GM23338 (cell line): ENCODE data around the gene PFN1. TPM values are rescaled to one million over a fixed set of nuclear protein-coding genes. Genes with fewer than 3 reads are reported as not detected.

Experiments used
- ATAC-seq: fragments of 200-7000 bp; cut with Tn5 transposase; 3 replicates; pipeline ENCODE4 v1.9.1; 2020
- DNase-seq: peaks from one replicate; pipeline ENCODE4 v3.0.0-alpha.2; 2015; ENCODE audit warnings: low spot score
- H2AFZ ChIP-seq: fragments of 200-600 bp; sonication (generic); 2 replicates; pipeline ENCODE4 v1.8.0; 2016; ENCODE audit warnings: antibody characterized with exemption, mild to moderate bottlenecking, moderate library complexity
- H3F3A ChIP-seq: fragments of 200-600 bp; sonication (generic); replicated peaks from 2 replicates; pipeline ENCODE4 v1.8.0; 2017; ENCODE audit warnings: antibody characterized with exemption, mixed run types, low read depth
- H3K27ac ChIP-seq: fragments of 200-600 bp; sonication (generic); 2 replicates; pipeline ENCODE4 v1.6.1; 2016; ENCODE audit warnings: low read depth
- H3K27me3 ChIP-seq: fragments of 200-600 bp; sonication (generic); 2 replicates; pipeline ENCODE4 v1.8.0; 2016; ENCODE audit warnings: mild to moderate bottlenecking, mixed run types, moderate library complexity; ENCODE audit not compliant: insufficient read depth
- H3K36me3 ChIP-seq: fragments of 200-600 bp; sonication (generic); 2 replicates; pipeline ENCODE4 v1.8.0; 2016; ENCODE audit warnings: mild to moderate bottlenecking; ENCODE audit not compliant: insufficient read depth
- H3K4me1 ChIP-seq: fragments of 200-600 bp; sonication (generic); 2 replicates; pipeline ENCODE4 v1.8.0; 2016; ENCODE audit warnings: mild to moderate bottlenecking, moderate library complexity; ENCODE audit not compliant: insufficient read depth
- H3K4me2 ChIP-seq: fragments of 200-600 bp; sonication (generic); 2 replicates; pipeline ENCODE4 v1.7.1; 2017; ENCODE audit warnings: mixed run types
- H3K4me3 ChIP-seq: fragments of 200-600 bp; sonication (generic); 2 replicates; pipeline ENCODE4 v1.6.1; 2016; ENCODE audit warnings: mixed run types
- H3K79me2 ChIP-seq: fragments of 200-600 bp; sonication (generic); replicated peaks from 2 replicates; pipeline ENCODE4 v1.8.0; 2017; ENCODE audit warnings: mild to moderate bottlenecking; ENCODE audit not compliant: insufficient read depth
- H3K9me2 ChIP-seq: fragments of 200-600 bp; sonication (generic); 2 replicates; pipeline ENCODE4 v1.8.0; 2017; ENCODE audit not compliant: insufficient read depth
- H4K20me1 ChIP-seq: fragments of 200-600 bp; sonication (generic); replicated peaks from 2 replicates; pipeline ENCODE4 v1.8.0; 2017; ENCODE audit warnings: mild to moderate bottlenecking; ENCODE audit not compliant: insufficient read depth
- H3K27ac Mint-ChIP-seq: 2 replicates; pipeline ENCODE4 v1.8.0; 2020; ENCODE audit warnings: inconsistent platforms, mild to moderate bottlenecking, moderate library complexity, mixed read lengths
- H3K27me3 Mint-ChIP-seq: 3 replicates; pipeline ENCODE4 v1.8.0; 2022; ENCODE audit warnings: low read depth, mild to moderate bottlenecking, moderate library complexity, mixed read lengths, inconsistent platforms; ENCODE audit not compliant: insufficient read depth, poor library complexity
- H3K36me3 Mint-ChIP-seq: 3 replicates; pipeline ENCODE4 v1.8.0; 2021; ENCODE audit warnings: low read depth, mild to moderate bottlenecking, inconsistent platforms, moderate library complexity, mixed read lengths
- H3K4me1 Mint-ChIP-seq: 3 replicates; pipeline ENCODE4 v1.8.0; 2020; ENCODE audit warnings: mild to moderate bottlenecking, inconsistent platforms, mixed read lengths
- H3K4me3 Mint-ChIP-seq: 3 replicates; pipeline ENCODE4 v1.8.0; 2021; ENCODE audit warnings: moderate library complexity, mild to moderate bottlenecking, inconsistent platforms, mixed read lengths
- H3K9me3 Mint-ChIP-seq: 3 replicates; pipeline ENCODE4 v1.8.0; 2020; ENCODE audit warnings: moderate library complexity, mild to moderate bottlenecking, inconsistent platforms, mixed read lengths
- CTCF ChIP-seq, 2 experiments: fragments of 200-600 bp in 1 of 2; sonication (generic) in 1 of 2; conservative IDR thresholded peaks; 2 replicates each; pipeline versions ENCODE4 v1.5.1 to v1.6.1; 2016 to 2017; ENCODE audit warnings: antibody characterized with exemption in 2 of 2, low read depth in 2 of 2, mild to moderate bottlenecking in 2 of 2, moderate library complexity in 1 of 2
- EZH2 ChIP-seq: fragments of 200-600 bp; sonication (generic); IDR thresholded peaks from one replicate; pipeline ENCODE4 v1.8.0; 2017; ENCODE audit warnings: antibody characterized with exemption, mild to moderate bottlenecking, low read depth; ENCODE audit not compliant: unreplicated experiment
- EZH2phosphoT487 ChIP-seq: fragments of 200-600 bp; sonication (generic); IDR thresholded peaks from one replicate; pipeline ENCODE4 v1.8.1; 2018; ENCODE audit warnings: antibody characterized with exemption; ENCODE audit not compliant: unreplicated experiment
- JUNB ChIP-seq: IDR thresholded peaks from one replicate; pipeline ENCODE4 v1.6.1; 2016; ENCODE audit warnings: antibody characterized with exemption; ENCODE audit not compliant: unreplicated experiment
- NANOG ChIP-seq: IDR thresholded peaks from 2 replicates; pipeline ENCODE4 v1.6.1; 2016; ENCODE audit warnings: antibody characterized with exemption, borderline replicate concordance
- POLR2AphosphoS5 ChIP-seq: IDR thresholded peaks from 2 replicates; pipeline ENCODE4 v1.6.1; 2016; ENCODE audit warnings: antibody characterized with exemption, low read depth
- STAT1 ChIP-seq: IDR thresholded peaks from one replicate; pipeline ENCODE4 v1.6.1; 2016; ENCODE audit warnings: antibody characterized with exemption; ENCODE audit not compliant: unreplicated experiment
- ZNF114 ChIP-seq: fragments of 250-450 bp; sonication (Bioruptor Pico); IDR thresholded peaks from 2 replicates; pipeline ENCODE4 v1.5.0; 2020; ENCODE audit warnings: mild to moderate bottlenecking, moderate library complexity
- ZNF331 ChIP-seq: fragments of 250-450 bp; sonication (Bioruptor Pico); IDR thresholded peaks from 2 replicates; pipeline ENCODE4 v1.5.0; 2020; ENCODE audit warnings: low read depth, mild to moderate bottlenecking, moderate library complexity
- polyA plus RNA-seq: library from polyadenylated mRNA; unstranded; fragments of >200 nt; fragmentation: Nextera tagmentation; extraction: Ambion mirVana; gene quantifications from 2 replicates; pipeline ENCODE4 v1.2.1, GENCODE V29; 2016
- total RNA-seq: library from RNA; depleted of rRNA; stranded (reverse); fragments of >200 nt; shearing (Covaris generic); gene quantifications from 2 replicates; pipeline ENCODE4 v1.2.3, GENCODE V29; 2014
- TF ChIP-seq, protein P1 (sequence below): IDR thresholded peaks from 2 replicates; pipeline ENCODE4 v1.6.1; 2016; ENCODE audit warnings: antibody characterized with exemption

Gene PFN1
- total and polyA plus RNA-seq, 2 experiments from 2014 or later = 2,002 to 3,709 TPM

GRCh38 chr17:4950746-4951204 lies 2.4 kb upstream of the PFN1 start, which contains the start of gene ENO3:
Gene ENO3, plus strand, starts transcription at chr17:4951119. Its CDS starts 711 bp downstream, at chr17:4951830.
- H3K27ac Mint-ChIP-seq = peak within 1 kb of the TSS; percentile 95
- Histone ChIP-seq H3K27ac (peak within 1 kb of the TSS; percentile 96), H3K4me3 (peak within 1 kb of the TSS; percentile 96), H3K9me2 (no peaks in the 10 kb centered on the region), H3K79me2 (peaks cover 25% of the 10 kb centered on the region), H4K20me1 (peaks cover 10% of the 10 kb centered on the region), H3K4me1 (peaks cover 27% of the 10 kb centered on the region), H3K4me2 (peak within 1 kb of the TSS; percentile 96), H3F3A (peaks cover 16% of the 10 kb centered on the region), H2AFZ (peak within 1 kb of the TSS; percentile 5; the same call in 1 of the 2 replicates), H3K27me3 (no peaks in the 10 kb centered on the region), H3K36me3 (peaks cover 9% of the 10 kb centered on the region)
- peak; percentile 2 for ATAC-seq
- peaks cover 23% of the 10 kb centered on the region for H3K36me3 Mint-ChIP-seq
- peaks cover 21% of the 10 kb centered on the region for H3K27me3 Mint-ChIP-seq
- DNase-seq = peak; percentile 60
- TF ChIP-seq POLR2AphosphoS5 (peak; percentile 19; the same call in 1 of the 2 replicates), JUNB (no peak)
- no peaks in the 10 kb centered on the region; the same call in 2 of the 3 replicates for H3K9me3 Mint-ChIP-seq
- H3K4me3 Mint-ChIP-seq = peak within 1 kb of the TSS; percentile 88
- peaks cover 33% of the 10 kb centered on the region for H3K4me1 Mint-ChIP-seq

DNA sequence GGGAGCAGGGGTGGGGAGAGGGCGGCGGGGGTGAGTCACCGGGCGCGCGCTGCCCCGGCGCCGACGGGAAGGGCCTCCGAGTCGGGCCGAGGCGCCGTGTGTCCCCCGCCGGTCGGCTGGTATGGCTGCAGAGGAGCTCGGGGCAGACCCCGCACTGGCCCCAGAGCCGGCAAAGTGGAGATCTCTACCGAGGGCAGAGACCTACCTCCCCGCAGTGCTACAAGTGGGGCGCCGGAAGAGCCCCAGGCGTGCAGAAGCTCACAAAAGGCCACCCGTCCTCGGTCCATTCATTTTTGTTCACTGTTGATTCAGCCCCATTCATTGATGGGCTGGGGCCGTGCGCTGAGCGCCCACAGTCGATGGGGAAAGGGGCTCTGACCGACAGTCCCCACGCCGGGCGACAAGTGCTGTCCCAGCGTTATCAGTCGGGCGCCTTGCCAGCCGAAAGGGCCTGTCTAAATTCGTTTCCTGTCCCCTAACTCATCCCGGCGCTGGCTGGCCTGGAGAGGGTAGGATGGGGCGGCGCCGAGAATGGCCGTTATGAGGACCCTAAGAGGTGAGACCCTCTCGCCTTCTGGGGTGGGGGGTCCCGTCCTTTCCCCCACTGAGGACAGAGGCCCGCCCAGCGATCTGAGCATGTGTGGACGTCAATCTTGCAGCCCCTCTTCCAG lies 1.9 kb upstream of the PFN1 start:
- peak overlapping the region; percentile 96 for H3K27ac ChIP-seq
- no peaks in the 10 kb centered on the region for H3K27me3 ChIP-seq
- Mint-ChIP-seq H3K9me3 (no peaks in the 10 kb centered on the region; the same call in 2 of the 3 replicates), H3K4me3 (peak overlapping the region; percentile 88), H3K27me3 (peaks cover 27% of the 10 kb centered on the region), H3K4me1 (peaks cover 38% of the 10 kb centered on the region), H3K36me3 (peaks cover 27% of the 10 kb centered on the region), H3K27ac (peak overlapping the region; percentile 95)
- peaks cover 22% of the 10 kb centered on the region for H3F3A ChIP-seq
- H3K9me2 ChIP-seq = no peaks in the 10 kb centered on the region
- TF ChIP-seq EZH2 = no peak
- peak; percentile 18; the same call in 1 of the 2 replicates for TF ChIP-seq POLR2AphosphoS5
- H3K4me2 ChIP-seq = peak overlapping the region; percentile 96
- H3K79me2 ChIP-seq = peaks cover 30% of the 10 kb centered on the region
- H3K4me3 ChIP-seq = peak overlapping the region; percentile 96
- peaks cover 32% of the 10 kb centered on the region for H3K4me1 ChIP-seq
- ATAC-seq (peak; percentile 18), DNase-seq (peak; percentile 68)
- peaks cover 15% of the 10 kb centered on the region for H3K36me3 ChIP-seq
- H4K20me1 ChIP-seq = peaks cover 15% of the 10 kb centered on the region
- H2AFZ ChIP-seq = peak overlapping the region; percentile 5; the same call in 1 of the 2 replicates

GRCh38 chr17:4949321-4950074 lies 1.2 kb upstream of the PFN1 start:
- peaks cover 34% of the 10 kb centered on the region for H3K27me3 Mint-ChIP-seq
- H3F3A ChIP-seq = peaks cover 29% of the 10 kb centered on the region
- peaks cover 44% of the 10 kb centered on the region for H3K4me1 Mint-ChIP-seq
- H3K36me3 Mint-ChIP-seq = peaks cover 34% of the 10 kb centered on the region
- peaks cover 16% of the 10 kb centered on the region for H3K36me3 ChIP-seq
- peak overlapping the region; percentile 76 for H3K4me3 Mint-ChIP-seq
- H3K4me3 ChIP-seq = peak overlapping the region; percentile 96
- H3K9me2 ChIP-seq = no peaks in the 10 kb centered on the region
- H3K4me1 ChIP-seq = peaks cover 39% of the 10 kb centered on the region
- no peak overlapping the region for H2AFZ ChIP-seq
- peak overlapping the region; percentile 81 for H3K27ac Mint-ChIP-seq
- H3K9me3 Mint-ChIP-seq = no peaks in the 10 kb centered on the region; the same call in 2 of the 3 replicates
- peaks cover 15% of the 10 kb centered on the region for H4K20me1 ChIP-seq
- H3K27me3 ChIP-seq = no peaks in the 10 kb centered on the region
- H3K79me2 ChIP-seq = peaks cover 35% of the 10 kb centered on the region
- DNase-seq (peak; percentile 68), ATAC-seq (peak; percentile 23)
- H3K4me2 ChIP-seq = peak overlapping the region; percentile 96
- peak overlapping the region; percentile 100 for H3K27ac ChIP-seq
- TF ChIP-seq NANOG = no peak
- no peak for TF ChIP-seq STAT1
- no peak for TF ChIP-seq POLR2AphosphoS5
- no peak for TF ChIP-seq EZH2phosphoT487
- no peak for TF ChIP-seq CTCF (conservative IDR thresholded peaks at IDR 0.05; ENCODE audit: low read depth in 2 of 2)
- TF ChIP-seq ZNF331 (CRISPR knock-in tag) = no peak
- TF ChIP-seq, protein P1, sequence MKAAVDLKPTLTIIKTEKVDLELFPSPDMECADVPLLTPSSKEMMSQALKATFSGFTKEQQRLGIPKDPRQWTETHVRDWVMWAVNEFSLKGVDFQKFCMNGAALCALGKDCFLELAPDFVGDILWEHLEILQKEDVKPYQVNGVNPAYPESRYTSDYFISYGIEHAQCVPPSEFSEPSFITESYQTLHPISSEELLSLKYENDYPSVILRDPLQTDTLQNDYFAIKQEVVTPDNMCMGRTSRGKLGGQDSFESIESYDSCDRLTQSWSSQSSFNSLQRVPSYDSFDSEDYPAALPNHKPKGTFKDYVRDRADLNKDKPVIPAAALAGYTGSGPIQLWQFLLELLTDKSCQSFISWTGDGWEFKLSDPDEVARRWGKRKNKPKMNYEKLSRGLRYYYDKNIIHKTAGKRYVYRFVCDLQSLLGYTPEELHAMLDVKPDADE = no peak; the same call in 1 of the 2 replicates
- no peak for TF ChIP-seq EZH2
- TF ChIP-seq ZNF114 (CRISPR knock-in tag) = no peak
- no peak for TF ChIP-seq JUNB
